ENCODE data around the gene KCNQ2.
"Not testable (repeated sequence)": the region's sequence is repeated elsewhere in the genome, so short reads cannot be mapped to it uniquely, and the experiment has no call there.

KCNQ2 gene

GRCh38 chr20:63385819-63386218 is 86.6 kb downstream of the KCNQ2 start:
- no peak overlapping the region for H3K27ac ChIP-seq
- TF ChIP-seq ZFX (IDR thresholded peaks at IDR 0.05), result no peak
- TF ChIP-seq CTCF (conservative IDR thresholded peaks at IDR 0.05), result no peak

DNA sequence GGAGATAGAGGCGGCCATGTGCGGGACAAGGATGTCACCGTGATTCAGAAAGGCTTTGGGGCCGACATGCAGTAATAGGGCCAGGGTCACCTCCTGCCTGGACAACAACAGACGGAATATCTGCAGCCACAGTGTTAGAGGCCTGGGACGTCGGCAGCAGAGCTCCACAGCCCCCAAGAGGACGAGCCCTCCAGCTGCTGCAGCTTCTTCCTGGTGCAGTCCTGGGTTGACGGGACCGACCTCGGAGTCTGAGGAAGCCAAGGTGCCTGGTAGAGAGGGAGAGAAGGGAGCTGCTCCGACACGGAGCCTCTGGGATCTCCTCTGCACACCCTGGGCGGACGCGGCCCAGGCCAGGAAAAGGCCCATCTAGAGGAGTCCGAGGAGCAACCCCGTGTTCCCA is 88.1 kb downstream of the KCNQ2 start:
- no peak for TF ChIP-seq ZFX (IDR thresholded peaks at IDR 0.05)
- TF ChIP-seq CTCF (conservative IDR thresholded peaks at IDR 0.05), result no peak
- H3K27ac ChIP-seq, result no peak overlapping the region

- no peak overlapping the region for H3K27ac ChIP-seq
- TF ChIP-seq ZFX (IDR thresholded peaks at IDR 0.05) (no peak), CTCF (conservative IDR thresholded peaks at IDR 0.05) (no peak)
These were observed 88.9 kb downstream of the KCNQ2 start for GRCh38 chr20:63383556-63383955.

DNA sequence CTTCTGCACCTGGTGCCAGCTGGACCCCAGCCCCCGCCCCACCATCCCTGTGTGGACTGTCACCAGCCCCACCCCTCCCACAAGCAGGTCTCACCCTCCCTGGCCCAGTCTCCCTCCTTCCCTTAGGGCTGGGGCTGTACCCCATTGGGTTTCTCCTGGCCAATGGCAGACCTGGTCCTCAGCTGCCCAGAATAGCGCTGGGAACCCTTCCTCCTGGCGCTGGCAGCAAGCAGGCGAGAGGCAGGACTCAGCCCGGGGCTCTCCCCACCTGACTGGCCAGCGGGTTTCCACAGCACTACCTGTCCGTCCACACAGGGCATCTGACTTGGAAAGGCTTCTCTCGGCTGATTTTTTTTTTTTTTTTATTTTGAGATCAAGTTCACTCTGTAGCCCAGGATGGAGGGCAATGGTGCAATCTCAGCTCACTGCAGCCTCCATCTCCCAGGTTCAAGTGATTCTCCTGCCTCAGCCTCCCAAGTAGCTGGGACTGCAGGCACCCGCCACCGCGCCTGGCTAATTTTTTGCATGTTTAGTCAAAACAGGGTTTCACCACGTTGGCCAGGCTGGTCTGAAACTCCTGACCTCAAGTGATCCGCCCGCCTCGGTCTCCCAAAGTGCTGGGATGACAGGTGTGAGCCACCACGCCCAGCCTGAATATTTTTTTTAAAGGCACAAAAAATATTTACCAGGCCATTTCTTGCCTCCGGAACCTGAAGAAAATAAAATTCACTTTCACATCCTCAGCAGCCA is 89.7 kb downstream of the KCNQ2 start:
- H3K27ac ChIP-seq, result no peak overlapping the region
- TF ChIP-seq CTCF (conservative IDR thresholded peaks at IDR 0.05), result no peak
- no peak for TF ChIP-seq ZFX (IDR thresholded peaks at IDR 0.05)

GRCh38 chr20:63381781-63382431 is 90.5 kb downstream of the KCNQ2 start:
- H3K27ac ChIP-seq, result no peak overlapping the region
- TF ChIP-seq CTCF (conservative IDR thresholded peaks at IDR 0.05) (peak; percentile 98), ZFX (IDR thresholded peaks at IDR 0.05) (no peak)

DNA sequence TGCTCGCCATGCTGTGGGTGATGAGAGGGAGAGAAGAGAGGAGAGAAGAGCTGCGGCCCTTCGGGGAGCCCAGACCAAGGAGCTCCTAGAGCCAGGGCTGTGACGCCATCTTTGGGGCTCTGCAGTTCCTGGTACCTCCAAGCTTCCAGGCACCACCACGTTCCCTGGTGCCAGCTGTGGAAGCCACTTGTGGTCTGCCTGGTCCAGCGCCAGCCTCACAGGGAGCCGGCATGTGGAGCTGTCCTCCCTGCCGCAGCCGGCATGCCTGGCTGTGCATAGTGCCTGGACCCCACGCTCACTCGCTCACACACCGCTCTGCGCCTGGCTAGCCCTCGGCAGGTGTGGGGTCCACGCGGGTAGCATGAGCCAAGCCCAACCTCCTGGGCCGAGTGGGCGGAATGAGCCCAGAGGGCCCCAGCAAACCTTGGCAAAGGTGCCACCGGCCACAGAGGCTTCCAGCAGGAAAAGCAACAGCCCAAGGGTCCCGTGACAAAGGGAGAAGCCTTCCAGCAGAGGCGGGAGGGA is 92.0 kb downstream of the KCNQ2 start:
- H3K27ac ChIP-seq, result no peak overlapping the region
- TF ChIP-seq CTCF (conservative IDR thresholded peaks at IDR 0.05) (no peak), ZFX (IDR thresholded peaks at IDR 0.05) (no peak)

DNA sequence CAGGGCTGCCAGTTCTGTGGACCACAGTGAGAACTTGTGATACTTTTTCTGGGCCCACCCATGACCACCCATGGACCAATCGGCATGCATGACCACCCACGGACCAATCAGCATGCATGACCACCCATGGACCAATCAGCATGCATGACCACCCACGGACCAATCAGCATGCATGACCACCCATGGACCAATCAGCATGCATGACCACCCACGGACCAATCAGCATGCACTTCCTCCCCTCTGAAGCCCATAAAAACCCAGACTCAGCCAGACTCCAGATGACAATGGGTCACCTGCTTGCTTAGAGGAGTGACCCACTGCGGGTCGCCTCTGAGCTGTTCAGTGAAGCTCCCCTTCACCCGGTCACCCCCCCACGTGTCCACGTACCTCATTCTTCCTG is 92.6 kb downstream of the KCNQ2 start:
- H3K27ac ChIP-seq, result not testable (repeated sequence)
